HepG2 (cell line): ENCODE data around the gene WBP2NL. TPM values are rescaled to one million over a fixed set of nuclear protein-coding genes. Genes with fewer than 3 reads are reported as not detected.

ENCODE experiments used
- FOXC1 ChIP-seq: sonication (generic); formaldehyde crosslinking; IDR thresholded peaks from 2 replicates; pipeline ENCODE4 v1.8.0; 2022; ENCODE audit warnings: mild to moderate bottlenecking, missing genetic modification reagents, borderline replicate concordance
- FOXP1 ChIP-seq, 2 experiments: fragments of 450-650 bp in 1 of 2; IDR thresholded peaks; 2 replicates each; pipeline ENCODE4 v1.6.1; 2017 to 2018; ENCODE audit warnings: antibody characterized with exemption in 1 of 2
- HIVEP1 ChIP-seq: sonication (generic); formaldehyde crosslinking; IDR thresholded peaks from 2 replicates; pipeline ENCODE4 v1.4.0; 2020; ENCODE audit warnings: mild to moderate bottlenecking, missing genetic modification reagents
- KLF16 ChIP-seq, 2 experiments: sonication (generic) in 1 of 2; formaldehyde crosslinking in 1 of 2; IDR thresholded peaks; 2 replicates each; pipeline versions ENCODE4 v1.6.1 to v1.8.0; 2016 to 2023; ENCODE audit warnings: missing genetic modification reagents in 2 of 2, missing compliant biosample characterization in 1 of 2
- KMT2A ChIP-seq: sonication (generic); formaldehyde crosslinking; IDR thresholded peaks from 2 replicates; pipeline ENCODE4 v1.4.0; 2020; ENCODE audit warnings: missing genetic modification reagents
- NCOR1 ChIP-seq: fragments of 200-600 bp; sonication (generic); IDR thresholded peaks from 2 replicates; pipeline ENCODE4 v1.7.0; 2017; ENCODE audit warnings: antibody characterized with exemption, low read length, borderline replicate concordance
- NKX3-1 ChIP-seq: sonication (generic); formaldehyde crosslinking; IDR thresholded peaks from 2 replicates; pipeline ENCODE4 v1.5.0; 2020; ENCODE audit warnings: missing genetic modification reagents
- RFXANK ChIP-seq: IDR thresholded peaks from 2 replicates; pipeline ENCODE4 v1.6.1; 2016
- RNF2 ChIP-seq: fragments of 450-650 bp; conservative IDR thresholded peaks from 2 replicates; pipeline ENCODE4 v1.6.1; 2016; ENCODE audit warnings: low read depth
- RNF219 ChIP-seq: sonication (generic); formaldehyde crosslinking; IDR thresholded peaks from 2 replicates; pipeline ENCODE4 v1.5.0; 2020; ENCODE audit warnings: mild to moderate bottlenecking, missing genetic modification reagents
- SP1 ChIP-seq, 2 experiments: fragments of 450-650 bp in 1 of 2; sonication (generic) in 1 of 2; formaldehyde crosslinking in 1 of 2; IDR thresholded peaks; 2 replicates each; pipeline versions ENCODE4 v1.4.0 to v1.6.1; 2016 to 2020; ENCODE audit warnings: missing genetic modification reagents in 1 of 2
- ZBTB37 ChIP-seq: sonication (generic); formaldehyde crosslinking; IDR thresholded peaks from 2 replicates; pipeline ENCODE4 v1.4.0; 2020; ENCODE audit warnings: mild to moderate bottlenecking, missing genetic modification reagents
- ZFX ChIP-seq: sonication (generic); formaldehyde crosslinking; IDR thresholded peaks from 2 replicates; pipeline ENCODE4 v1.4.0; 2020; ENCODE audit warnings: mild to moderate bottlenecking, low read depth, missing genetic modification reagents, moderate library complexity
- ZNF180 ChIP-seq: sonication (generic); formaldehyde crosslinking; IDR thresholded peaks from 2 replicates; pipeline ENCODE4 v1.4.0; 2020; ENCODE audit warnings: low read depth, missing genetic modification reagents, borderline replicate concordance
- ZNF432 ChIP-seq: sonication (generic); formaldehyde crosslinking; IDR thresholded peaks from 2 replicates; pipeline ENCODE4 v1.5.0; 2020; ENCODE audit warnings: missing genetic modification reagents, mild to moderate bottlenecking, borderline replicate concordance
- ZNF501 ChIP-seq: sonication (generic); formaldehyde crosslinking; IDR thresholded peaks from 2 replicates; pipeline ENCODE4 v1.5.1; 2020; ENCODE audit warnings: mild to moderate bottlenecking, moderate library complexity, missing genetic modification reagents
- ZNF646 ChIP-seq: sonication (generic); formaldehyde crosslinking; IDR thresholded peaks from 2 replicates; pipeline ENCODE4 v1.9.0; 2021; ENCODE audit warnings: mild to moderate bottlenecking, missing genetic modification reagents
- ZSCAN22 ChIP-seq: sonication (generic); formaldehyde crosslinking; IDR thresholded peaks from 2 replicates; pipeline ENCODE4 v1.4.0; 2020; ENCODE audit warnings: mild to moderate bottlenecking, missing genetic modification reagents
- polyA plus RNA-seq, 8 experiments: library from polyadenylated mRNA; depleted of rRNA in 3 of 8; stranded (reverse) in 7 of 8; unstranded in 1 of 8; fragments of >200 nt; fragmentation: Illumina TruSeq in 4 of 8; extraction: Trizol in 4 of 8; gene quantifications; 2 replicates each; pipeline versions ENCODE4 v1.2.1 to v1.2.3, GENCODE V29; 2011 to 2016; ENCODE audit warnings: low read depth in 4 of 8, missing spikeins in 1 of 8, mixed read lengths in 1 of 8; ENCODE audit not compliant: insufficient read depth in 1 of 8
- total RNA-seq, 5 experiments: library from RNA; depleted of rRNA; stranded (reverse); fragments of >200 nt; fragmentation: Illumina TruSeq; extraction: Trizol; gene quantifications; 2 replicates each; pipeline ENCODE4 v1.2.3, GENCODE V29; 2016; ENCODE audit warnings: low read depth in 1 of 5

WBP2NL gene
- total and polyA plus RNA-seq, 2 of the 13 experiments (the other 11 are each of a cell fraction or from before 2014, with no cell fraction given), result not detected

GRCh38 chr22:42070517-42071422 is 72.2 kb downstream of the WBP2NL start, which contains the start of gene NAGA (continued):
- TF ChIP-seq RNF219 (CRISPR knock-in tag), result no peak
- peak; percentile 89 for TF ChIP-seq HIVEP1 (CRISPR knock-in tag)
- no peak for TF ChIP-seq ZBTB37 (CRISPR knock-in tag)
- TF ChIP-seq ZFX (CRISPR knock-in tag), result peak; percentile 98
- no peak for TF ChIP-seq SP1 (IDR thresholded peaks at IDR 0.05)
- TF ChIP-seq SP1 (CRISPR knock-in tag; IDR thresholded peaks at IDR 0.05), result peak; percentile 64
- TF ChIP-seq ZNF646 (CRISPR knock-in tag), result no peak
- TF ChIP-seq RFXANK, result peak; percentile 89; the same call in 1 of the 2 replicates
- TF ChIP-seq FOXC1 (CRISPR knock-in tag), result peak; percentile 33; the same call in 1 of the 2 replicates
- TF ChIP-seq NCOR1, result no peak; the same call in 1 of the 2 replicates
- TF ChIP-seq ZNF501 (CRISPR knock-in tag), result peak; percentile 96
- TF ChIP-seq NKX3-1, result peak; percentile 95; the same call in 1 of the 2 replicates
- TF ChIP-seq FOXP1 (IDR thresholded peaks at IDR 0.05), result no peak
- 0 out of 2 replicates have a peak, but pooled peaks have one; percentile 5 for TF ChIP-seq FOXP1 (CRISPR knock-in tag; IDR thresholded peaks at IDR 0.05)
- TF ChIP-seq ZNF180 (CRISPR knock-in tag), result no peak
- peak; percentile 84; the same call in 1 of the 2 replicates for TF ChIP-seq KMT2A (CRISPR knock-in tag)
- peak in 1 of 2 experiments; percentile 50; a peak in 1 of 4 replicates for TF ChIP-seq KLF16 (CRISPR knock-in tag; IDR thresholded peaks at IDR 0.05)
- no peak for TF ChIP-seq ZNF432 (CRISPR knock-in tag)
- peak; percentile 93 for TF ChIP-seq RNF2
- 0 out of 2 replicates have a peak, but pooled peaks have one; percentile 27 for TF ChIP-seq ZSCAN22 (CRISPR knock-in tag)
